CD14-positive monocyte (primary cell): ENCODE measurements around the gene CFAP70. TPM values are rescaled to one million over a fixed set of nuclear protein-coding genes. Genes with fewer than 3 reads are reported as not detected.
A peak's percentile ranks its signal among the peaks of the same experiment; 100 is the strongest.

ENCODE experiments used
- DNase-seq, 3 donors: peaks; one replicate each; pipeline ENCODE4 v3.0.0-alpha.2; 2011 to 2022
- H2AFZ ChIP-seq: 2 replicates; pipeline ENCODE4 v1.6.0; 2012; ENCODE audit warnings: mild to moderate bottlenecking, low read depth, low read length, inconsistent platforms; ENCODE audit not compliant: insufficient read depth, poor library complexity, severe bottlenecking
- H3K27ac ChIP-seq, 2 donors: 1 replicate in 1 of 2; 2 replicates in 1 of 2; pipeline ENCODE4 v1.5.1; 2012 to 2013; ENCODE audit warnings: low read length in 2 of 2, control low read depth in 1 of 2, inconsistent platforms in 1 of 2, low read depth in 1 of 2, mild to moderate bottlenecking in 1 of 2
- H3K27me3 ChIP-seq, 2 donors: one replicate each; pipeline versions ENCODE4 v1.6.0 to v1.6.1; 2011 to 2013; ENCODE audit warnings: low read length in 2 of 2; ENCODE audit not compliant: control insufficient read depth in 2 of 2, insufficient read depth in 2 of 2
- H3K36me3 ChIP-seq, 2 donors: replicated peaks in 1 of 2; 1 replicate in 1 of 2; 2 replicates in 1 of 2; pipeline versions ENCODE4 v1.5.1 to v1.6.1; 2012 to 2013; ENCODE audit warnings: low read length in 2 of 2, control low read depth in 1 of 2, inconsistent platforms in 1 of 2, mild to moderate bottlenecking in 1 of 2; ENCODE audit not compliant: insufficient read depth in 2 of 2, control insufficient read depth in 1 of 2
- H3K4me1 ChIP-seq, 2 donors: 1 replicate in 1 of 2; 2 replicates in 1 of 2; pipeline versions ENCODE4 v1.5.1 to v1.6.1; 2012 to 2013; ENCODE audit warnings: low read length in 2 of 2, control low read depth in 1 of 2, inconsistent platforms in 1 of 2, mild to moderate bottlenecking in 1 of 2, moderate library complexity in 1 of 2; ENCODE audit not compliant: insufficient read depth in 2 of 2, control insufficient read depth in 1 of 2
- H3K4me2 ChIP-seq: replicated peaks from 2 replicates; pipeline ENCODE3; 2012; ENCODE audit warnings: low read length, moderate library complexity, mild to moderate bottlenecking; ENCODE audit not compliant: poor library complexity, severe bottlenecking; ENCODE audit errors: extremely low read depth
- H3K4me3 ChIP-seq, 3 experiments: fragments of 200-600 bp in 1 of 3; sonication (generic) in 1 of 3; replicated peaks in 1 of 3; 1 replicate in 2 of 3; 2 replicates in 1 of 3; pipeline ENCODE4 v1.5.1; 2011 to 2013; ENCODE audit warnings: low read length in 3 of 3, mild to moderate bottlenecking in 3 of 3, control low read depth in 2 of 3, low read depth in 2 of 3, inconsistent platforms in 1 of 3, moderate library complexity in 1 of 3
- H3K79me2 ChIP-seq: 2 replicates; pipeline ENCODE4 v1.6.0; 2012; ENCODE audit warnings: mild to moderate bottlenecking, control low read depth, inconsistent platforms, low read length, moderate library complexity; ENCODE audit not compliant: insufficient read depth
- H3K9ac ChIP-seq: 2 replicates; pipeline ENCODE4 v1.6.0; 2017; ENCODE audit warnings: low read length, mild to moderate bottlenecking; ENCODE audit not compliant: insufficient read depth, poor library complexity, severe bottlenecking
- H3K9me3 ChIP-seq, 2 donors: replicated peaks in 1 of 2; 1 replicate in 1 of 2; 2 replicates in 1 of 2; pipeline versions ENCODE4 v1.5.1 to v1.6.1; 2012 to 2013; ENCODE audit warnings: low read length in 2 of 2, control low read depth in 1 of 2; ENCODE audit not compliant: control insufficient read depth in 1 of 2, insufficient read depth in 1 of 2
- H4K20me1 ChIP-seq: 2 replicates; pipeline ENCODE4 v1.6.0; 2012; ENCODE audit warnings: mild to moderate bottlenecking, low read length, control low read depth, moderate library complexity; ENCODE audit not compliant: insufficient read depth
- H3K27ac Mint-ChIP-seq, 7 donors: one replicate each; pipeline ENCODE4 v1.8.0; 2020; ENCODE audit warnings: mild to moderate bottlenecking in 7 of 7, mixed read lengths in 7 of 7, moderate library complexity in 6 of 7, inconsistent platforms in 2 of 7
- H3K27me3 Mint-ChIP-seq, 3 donors: one replicate each; pipeline ENCODE4 v1.8.0; 2021 to 2022; ENCODE audit warnings: low read depth in 3 of 3, mild to moderate bottlenecking in 3 of 3, mixed read lengths in 3 of 3, moderate library complexity in 3 of 3, inconsistent platforms in 1 of 3
- H3K36me3 Mint-ChIP-seq, 2 donors: one replicate each; pipeline ENCODE4 v1.8.0; 2020; ENCODE audit warnings: mixed read lengths in 2 of 2, inconsistent platforms in 1 of 2, mild to moderate bottlenecking in 1 of 2
- H3K4me1 Mint-ChIP-seq: one replicate; pipeline ENCODE4 v1.8.0; 2020; ENCODE audit warnings: mild to moderate bottlenecking, mixed read lengths
- H3K4me3 Mint-ChIP-seq, 2 donors: one replicate each; pipeline ENCODE4 v1.8.0; 2020; ENCODE audit warnings: mild to moderate bottlenecking in 2 of 2, mixed read lengths in 2 of 2, moderate library complexity in 1 of 2
- H3K9me3 Mint-ChIP-seq, 7 donors: one replicate each; pipeline ENCODE4 v1.8.0; 2020 to 2022; ENCODE audit warnings: mixed read lengths in 7 of 7, mild to moderate bottlenecking in 6 of 7, moderate library complexity in 6 of 7, inconsistent platforms in 2 of 7
- WGBS: methylation state at CpG from one replicate; pipeline ENCODE4 v1.1.5; 2013; ENCODE audit warnings: missing lambda C conversion rate; ENCODE audit not compliant: insufficient coverage; 5-methylcytosine and 5-hydroxymethylcytosine counted together
- intact Hi-C, 2 donors: fragments of 100-400 bp; cut with micrococcal nuclease; formaldehyde crosslinking; loops; one replicate each; pipeline versions ENCODE4 v1.15.0 to v1.15.1; 2023
- polyA plus RNA-seq, 3 donors: library from polyadenylated mRNA; depleted of rRNA in 1 of 3; unstranded in 2 of 3; stranded (reverse) in 1 of 3; fragments of 300-500 nt in 2 of 3; fragments of >200 nt in 1 of 3; fragmentation: Illumina TruSeq in 2 of 3; gene quantifications; 1 replicate in 2 of 3; 2 replicates in 1 of 3; pipeline ENCODE4 v1.2.3, GENCODE V29; 2012 to 2021
- TF ChIP-seq, protein P1 (sequence below): fragments of 200-600 bp; IDR thresholded peaks from one replicate; pipeline ENCODE4 v1.8.0; 2022; ENCODE audit warnings: antibody characterized with exemption, mild to moderate bottlenecking

CFAP70 gene
- polyA plus RNA-seq, 3 donors, result 0.13 to 1.1 TPM; not detected in 1

DNA sequence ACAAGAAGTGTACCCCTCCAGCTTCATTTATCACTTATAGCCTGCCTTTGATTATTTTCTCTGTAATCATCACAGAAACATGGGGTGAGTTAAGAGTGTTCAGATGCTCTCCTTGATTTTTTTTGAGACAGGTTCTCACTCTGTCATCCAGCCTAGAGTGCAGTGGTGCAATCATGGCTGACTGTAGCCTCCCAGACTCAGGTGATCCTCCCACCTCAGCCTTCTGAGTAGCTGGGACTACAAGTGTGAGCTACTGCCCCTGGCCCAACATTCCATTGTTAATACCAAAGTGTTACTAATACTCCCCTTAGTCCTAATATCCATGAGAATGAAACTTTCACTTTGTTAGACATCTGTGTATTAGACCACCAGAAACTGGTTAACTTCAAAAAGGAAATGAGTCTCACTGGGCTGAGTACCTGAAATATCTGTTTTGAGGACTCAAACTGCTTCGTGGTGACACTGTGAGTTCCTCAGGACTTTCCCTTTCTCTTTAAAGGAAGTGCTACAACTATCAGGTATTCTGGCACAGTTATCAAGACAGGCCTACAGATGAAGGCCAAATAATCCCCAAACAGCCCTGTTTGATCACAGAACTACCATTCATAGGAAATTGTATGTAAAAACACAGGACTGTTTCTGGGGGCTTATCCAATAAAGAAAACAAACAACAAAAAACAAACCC lies 20.5 kb upstream of the CFAP70 start:
- TF ChIP-seq, protein P1, sequence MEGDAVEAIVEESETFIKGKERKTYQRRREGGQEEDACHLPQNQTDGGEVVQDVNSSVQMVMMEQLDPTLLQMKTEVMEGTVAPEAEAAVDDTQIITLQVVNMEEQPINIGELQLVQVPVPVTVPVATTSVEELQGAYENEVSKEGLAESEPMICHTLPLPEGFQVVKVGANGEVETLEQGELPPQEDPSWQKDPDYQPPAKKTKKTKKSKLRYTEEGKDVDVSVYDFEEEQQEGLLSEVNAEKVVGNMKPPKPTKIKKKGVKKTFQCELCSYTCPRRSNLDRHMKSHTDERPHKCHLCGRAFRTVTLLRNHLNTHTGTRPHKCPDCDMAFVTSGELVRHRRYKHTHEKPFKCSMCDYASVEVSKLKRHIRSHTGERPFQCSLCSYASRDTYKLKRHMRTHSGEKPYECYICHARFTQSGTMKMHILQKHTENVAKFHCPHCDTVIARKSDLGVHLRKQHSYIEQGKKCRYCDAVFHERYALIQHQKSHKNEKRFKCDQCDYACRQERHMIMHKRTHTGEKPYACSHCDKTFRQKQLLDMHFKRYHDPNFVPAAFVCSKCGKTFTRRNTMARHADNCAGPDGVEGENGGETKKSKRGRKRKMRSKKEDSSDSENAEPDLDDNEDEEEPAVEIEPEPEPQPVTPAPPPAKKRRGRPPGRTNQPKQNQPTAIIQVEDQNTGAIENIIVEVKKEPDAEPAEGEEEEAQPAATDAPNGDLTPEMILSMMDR, result no peak
- intact Hi-C loops, result no loop called here

GRCh38 chr10:73376679-73377078 lies 18.0 kb upstream of the CFAP70 start:
- H3K27ac Mint-ChIP-seq, result no peak overlapping the region
- no peaks in the 10 kb centered on the region for H3K79me2 ChIP-seq
- H3K4me3 Mint-ChIP-seq, result no peak overlapping the region
- WGBS, result no CpG with 5 or more reads among the region's 3 CpGs
- H3K4me1 Mint-ChIP-seq, result no peaks in the 10 kb centered on the region
- H3K9ac ChIP-seq, result no peak overlapping the region
- H3K27ac ChIP-seq, result no peak overlapping the region
- no peaks in the 10 kb centered on the region for H3K27me3 Mint-ChIP-seq
- H4K20me1 ChIP-seq, result no peaks in the 10 kb centered on the region
- no peak overlapping the region for H3K4me2 ChIP-seq
- no peaks in the 10 kb centered on the region for H3K27me3 ChIP-seq
- H3K4me3 ChIP-seq, result no peak overlapping the region
- H3K4me1 ChIP-seq, result no peaks in the 10 kb centered on the region
- no peak overlapping the region for H2AFZ ChIP-seq
- intact Hi-C loops, result no loop called here
- peaks cover 0 to 2% (median 0%) of the 10 kb centered on the region in 7 donors for H3K9me3 Mint-ChIP-seq
- peaks cover 77 to 86% of the 10 kb centered on the region in 2 donors for H3K36me3 ChIP-seq
- peaks cover 67 to 92% of the 10 kb centered on the region in 2 donors for H3K36me3 Mint-ChIP-seq
- TF ChIP-seq, protein P1, result no peak
- no peaks in the 10 kb centered on the region for H3K9me3 ChIP-seq
- no peak for DNase-seq

More for the DNA sequence above, 20.5 kb upstream of the CFAP70 start:
- no peak overlapping the region for H3K27ac ChIP-seq
- no peaks in the 10 kb centered on the region for H3K79me2 ChIP-seq
- H3K9ac ChIP-seq, result no peak overlapping the region
- peaks cover 84 to 96% of the 10 kb centered on the region in 2 donors for H3K36me3 ChIP-seq
- H3K4me3 ChIP-seq, result no peak overlapping the region
- Mint-ChIP-seq H3K36me3 (peaks cover 77 to 92% of the 10 kb centered on the region in 2 donors), H3K4me1 (no peaks in the 10 kb centered on the region), H3K27me3 (no peaks in the 10 kb centered on the region), H3K4me3 (no peak overlapping the region), H3K27ac (peak overlapping the region in 2 of 7 donors; percentile 3 to 72), H3K9me3 (no peaks in the 10 kb centered on the region)
- H2AFZ ChIP-seq, result no peak overlapping the region
- DNase-seq, result no peak
- no peaks in the 10 kb centered on the region for H3K27me3 ChIP-seq
- H4K20me1 ChIP-seq, result no peaks in the 10 kb centered on the region
- 80% methylated on average over 1 of the region's 1 CpG for WGBS
- H3K4me1 ChIP-seq, result no peaks in the 10 kb centered on the region
- no peaks in the 10 kb centered on the region for H3K9me3 ChIP-seq
- H3K4me2 ChIP-seq, result no peak overlapping the region
